Measurements from ENCODE around the gene GLTPD2. TPM values are rescaled to one million over a fixed set of nuclear protein-coding genes. Genes with fewer than 3 reads are reported as not detected.

The GLTPD2 gene
- total RNA-seq, 4 donors from 2014 or later: not detected

GRCh38 chr17:4777969-4778760, 10.6 kb upstream of the GLTPD2 start:
- ATAC-seq: no peak
- TF ChIP-seq POLR2A (IDR thresholded peaks at IDR 0.05) (no peak), CTCF (IDR thresholded peaks at IDR 0.05) (no peak), EP300 (IDR thresholded peaks at IDR 0.05) (no peak), POLR2AphosphoS5 (IDR thresholded peaks at IDR 0.05) (no peak)
- H3K4me3 ChIP-seq: no peak overlapping the region
- H3K36me3 ChIP-seq: no peaks in the 10 kb centered on the region
- no peaks in the 10 kb centered on the region for H3K9me3 ChIP-seq
- no peaks in the 10 kb centered on the region for H3K4me1 ChIP-seq
- H3K27me3 ChIP-seq: peaks cover 78% of the 10 kb centered on the region
- H3K27ac ChIP-seq: no peak overlapping the region
- WGBS, 2 donors (ENCODE audit: low coverage in 1 of 2): 55 to 63% methylated on average over 9 of the region's 9 CpGs

- ATAC-seq: no peak
- 60 to 68% methylated on average over 1 to 9 of the region's 11 CpGs for WGBS, 2 donors (ENCODE audit: low coverage in 1 of 2)
- Histone ChIP-seq H3K36me3 (no peaks in the 10 kb centered on the region), H3K27me3 (peaks cover 93% of the 10 kb centered on the region), H3K27ac (no peak overlapping the region), H3K4me1 (peaks cover 0 to 7% (median 3%) of the 10 kb centered on the region in 3 donors), H3K4me3 (no peak overlapping the region), H3K9me3 (no peaks in the 10 kb centered on the region)
- TF ChIP-seq POLR2AphosphoS5 (IDR thresholded peaks at IDR 0.05) (no peak), CTCF (IDR thresholded peaks at IDR 0.05) (no peak), POLR2A (IDR thresholded peaks at IDR 0.05) (no peak), EP300 (IDR thresholded peaks at IDR 0.05) (no peak)
Observed at GRCh38 chr17:4780325-4780955, 8.3 kb upstream of the GLTPD2 start.

GRCh38 chr17:4782652-4783051, 6.1 kb upstream of the GLTPD2 start:
- Histone ChIP-seq H3K4me3 (no peak overlapping the region), H3K27ac (no peak overlapping the region), H3K4me1 (peaks cover 0 to 29% (median 19%) of the 10 kb centered on the region in 3 donors), H3K36me3 (no peaks in the 10 kb centered on the region), H3K27me3 (peaks cover 84% of the 10 kb centered on the region), H3K9me3 (no peaks in the 10 kb centered on the region)
- no peak for TF ChIP-seq POLR2AphosphoS5 (IDR thresholded peaks at IDR 0.05)
- no peak for TF ChIP-seq POLR2A (IDR thresholded peaks at IDR 0.05)
- no peak for TF ChIP-seq EP300 (IDR thresholded peaks at IDR 0.05)
- no peak for TF ChIP-seq CTCF (IDR thresholded peaks at IDR 0.05)
- no peak for ATAC-seq
- WGBS, 2 donors (ENCODE audit: low coverage in 1 of 2): no CpG with 5 or more reads among the region's 28 CpGs

GRCh38 chr17:4785311-4786105, 3.3 kb upstream of the GLTPD2 start:
- 13% methylated on average over 15 of the region's 61 CpGs; no CpG with 5 or more reads in 1 of the 2 donors for WGBS, 2 donors (ENCODE audit: low coverage in 1 of 2)
- no peak for ATAC-seq
- TF ChIP-seq POLR2A (IDR thresholded peaks at IDR 0.05): no peak
- TF ChIP-seq EP300 (IDR thresholded peaks at IDR 0.05): no peak
- TF ChIP-seq POLR2AphosphoS5 (IDR thresholded peaks at IDR 0.05): no peak
- TF ChIP-seq CTCF (IDR thresholded peaks at IDR 0.05): no peak
- Histone ChIP-seq H3K36me3 (no peaks in the 10 kb centered on the region), H3K27ac (peak overlapping the region in 2 of 4 donors; percentile 35 to 45), H3K9me3 (no peaks in the 10 kb centered on the region), H3K27me3 (peaks cover 57% of the 10 kb centered on the region), H3K4me1 (peaks cover 0 to 49% (median 28%) of the 10 kb centered on the region in 3 donors), H3K4me3 (peak overlapping the region in 1 of 2 donors; percentile 41)
